SK-MEL-5 (cell line): Measurements from ENCODE around the gene SKAP1. TPM values are rescaled to one million over a fixed set of nuclear protein-coding genes. Genes with fewer than 3 reads are reported as not detected.
"Not testable (repeated sequence)": the region's sequence is repeated elsewhere in the genome, so short reads cannot be mapped to it uniquely, and the experiment has no call there.

Experiments used
- DNase-seq: peaks from one replicate; pipeline ENCODE4 v3.0.0-alpha.2; 2016; ENCODE audit warnings: low read depth, low spot score
- in situ Hi-C: cut with HindIII; loops from 2 replicates; pipeline ENCODE4 v1.10.0; 2016; ENCODE audit warnings: low sequenced_read_pairs, high pct_unique_total_duplicates, low pct_unique_long_range_greater_than_20kb
- total RNA-seq: library from RNA; depleted of rRNA; stranded (reverse); fragments of >200 nt; shearing (Covaris generic); gene quantifications from 2 replicates; pipeline ENCODE4 v1.2.3, GENCODE V29; 2014

SKAP1 gene
- total RNA-seq, 1 experiment from 2014 or later = not detected

DNA sequence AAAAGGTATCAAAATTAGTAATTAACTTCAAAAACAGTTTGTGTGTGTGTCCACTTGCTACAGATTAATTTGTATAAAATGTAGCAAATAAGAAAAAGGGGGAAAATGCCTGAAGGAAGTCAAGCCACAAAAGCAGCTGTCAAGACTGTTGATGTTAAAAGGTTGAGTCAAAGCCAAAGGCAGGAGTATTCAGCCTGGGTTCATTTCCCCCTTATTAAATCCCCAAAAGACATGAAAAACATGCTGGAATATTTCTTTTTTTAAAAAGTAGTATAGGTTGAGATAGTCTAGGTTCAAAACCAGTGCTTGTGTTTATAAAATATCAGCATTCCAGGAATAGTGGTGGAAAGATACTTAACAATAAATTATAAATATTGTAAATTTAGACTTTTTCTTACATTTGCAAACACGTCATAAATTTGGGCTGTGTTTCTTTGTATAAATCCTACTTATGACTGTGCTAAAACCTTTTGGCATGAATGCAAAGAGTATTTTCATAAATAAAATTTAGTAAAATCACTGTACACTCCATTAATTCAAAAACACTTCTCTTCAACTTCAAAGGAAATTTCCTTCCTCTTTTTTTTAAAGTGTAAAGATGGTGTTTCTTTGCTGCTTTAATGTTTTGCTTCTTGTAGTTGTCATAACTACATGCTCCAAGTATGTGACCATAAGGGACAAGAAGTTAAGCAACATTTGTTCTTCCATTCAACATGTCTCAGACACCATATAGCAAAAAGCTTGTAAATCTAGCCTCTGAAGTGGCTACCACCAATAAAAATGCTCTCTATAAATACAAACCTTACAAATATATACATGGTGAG lies 72.0 kb downstream of the SKAP1 start:
- in situ Hi-C loops = no loop called here
- no peak for DNase-seq

GRCh38 chr17:48356866-48357265 lies 73.1 kb downstream of the SKAP1 start:
- in situ Hi-C loops = no loop called here

GRCh38 chr17:48352630-48353029 lies 77.4 kb downstream of the SKAP1 start:
- in situ Hi-C loops = no loop called here
- DNase-seq = no peak

More at GRCh38 chr17:48356866-48357265, 73.1 kb downstream of the SKAP1 start:
- DNase-seq = no peak

- peak; percentile 65 for DNase-seq
- in situ Hi-C loops = no loop called here
These were observed 78.1 kb downstream of the SKAP1 start for GRCh38 chr17:48351911-48352332.

DNA sequence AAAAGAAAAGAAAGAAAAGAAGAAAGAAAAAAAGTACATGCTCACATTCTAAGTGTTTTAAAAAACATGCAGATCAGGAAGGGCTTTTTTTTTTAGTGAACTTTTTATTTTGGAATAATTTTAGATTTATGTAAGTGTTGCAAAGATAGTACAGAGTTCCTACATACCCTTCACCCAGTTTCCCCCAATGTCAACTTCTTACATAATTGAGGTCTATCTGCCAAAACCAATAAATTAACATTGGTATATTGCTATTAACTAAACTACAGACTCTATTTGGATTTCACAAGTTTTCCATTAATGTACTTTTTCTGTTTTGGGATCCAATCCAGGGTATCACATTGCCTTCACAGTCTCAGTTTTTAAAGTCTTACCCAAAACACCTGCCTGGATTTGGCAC lies 81.7 kb downstream of the SKAP1 start:
- in situ Hi-C loops = no loop called here

GRCh38 chr17:48347177-48347576 lies 82.8 kb downstream of the SKAP1 start:
- DNase-seq = no peak
- in situ Hi-C loops = no loop called here

More for the DNA sequence above, 81.7 kb downstream of the SKAP1 start:
- DNase-seq = no peak

GRCh38 chr17:48344251-48344650 lies 85.8 kb downstream of the SKAP1 start:
- DNase-seq = no peak
- in situ Hi-C loops = no loop called here

- in situ Hi-C loops = no loop called here
- DNase-seq = no peak
These were observed 89.1 kb downstream of the SKAP1 start for GRCh38 chr17:48340916-48341315.

DNA sequence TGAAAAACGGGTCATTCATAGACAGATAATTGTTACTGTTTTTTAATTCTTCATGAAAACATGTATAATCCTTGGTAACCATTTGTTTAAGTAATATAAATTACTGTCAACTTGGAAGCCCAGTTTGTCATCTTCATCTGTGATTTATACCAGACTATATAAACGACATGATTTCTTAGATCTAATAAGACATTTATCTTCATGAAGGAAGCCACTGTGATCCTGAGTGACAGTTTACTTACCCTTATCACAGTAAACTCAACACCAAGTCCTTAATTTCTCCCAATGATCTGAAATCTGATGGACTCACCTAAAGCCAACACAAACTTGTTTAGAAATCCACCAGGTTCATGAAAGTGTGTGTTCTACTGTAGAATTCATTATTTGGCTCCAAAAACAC lies 91.3 kb downstream of the SKAP1 start:
- in situ Hi-C loops = no loop called here
- no peak for DNase-seq

DNA sequence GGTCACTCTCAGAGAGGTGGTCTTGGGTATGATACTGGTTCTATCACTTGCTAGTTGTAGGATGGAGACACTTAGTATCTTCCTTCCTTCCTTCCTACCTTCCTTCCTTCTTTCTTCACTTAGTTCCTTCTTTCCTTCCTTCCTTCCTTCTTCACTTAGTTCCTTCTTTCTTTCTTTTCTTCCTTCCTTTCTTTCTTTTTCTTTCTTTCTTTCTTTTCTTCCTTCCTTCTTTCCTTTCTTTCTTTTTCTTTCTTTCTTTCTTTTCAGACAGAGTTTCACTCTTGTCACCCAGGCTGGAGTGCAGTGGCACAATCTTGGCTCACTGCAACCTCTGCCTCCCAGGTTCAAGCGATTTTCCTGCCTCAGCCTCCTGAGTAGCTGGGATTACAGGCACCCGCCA lies 92.1 kb downstream of the SKAP1 start:
- in situ Hi-C loops, DNase-seq: not testable (repeated sequence)

GRCh38 chr17:48336986-48337385 lies 93.0 kb downstream of the SKAP1 start:
- no peak for DNase-seq
- in situ Hi-C loops = no loop called here

DNA sequence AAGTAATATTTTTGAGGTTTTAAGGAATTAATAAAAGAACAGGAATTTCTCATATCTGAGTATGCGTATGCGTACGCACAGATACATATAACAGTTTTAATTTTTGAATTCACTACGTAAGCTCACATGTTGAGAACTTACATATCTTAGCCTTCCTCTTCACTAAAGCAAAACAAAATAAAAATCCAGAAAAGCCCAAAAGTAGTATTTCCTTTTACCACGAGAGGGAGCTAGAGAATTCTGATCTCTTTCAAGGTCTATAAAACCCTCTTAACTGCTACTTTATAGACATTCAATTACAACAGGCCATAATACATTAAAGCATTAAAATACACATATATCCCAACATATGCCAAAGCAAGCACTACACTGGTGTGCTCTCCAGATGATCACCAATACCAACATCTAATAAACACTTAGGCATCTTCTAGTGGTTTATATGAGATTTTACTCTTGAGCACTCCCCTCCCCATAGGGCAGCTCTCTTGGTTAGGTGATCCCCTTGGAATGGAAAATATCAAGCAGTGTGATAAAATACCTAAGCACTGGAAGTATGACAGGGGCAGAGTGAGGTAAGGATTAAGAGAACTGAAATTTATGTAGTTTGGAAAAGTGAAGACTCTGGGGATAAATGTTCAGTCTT lies 94.0 kb downstream of the SKAP1 start:
- in situ Hi-C loops = no loop called here
- peak; percentile 80 for DNase-seq

DNA sequence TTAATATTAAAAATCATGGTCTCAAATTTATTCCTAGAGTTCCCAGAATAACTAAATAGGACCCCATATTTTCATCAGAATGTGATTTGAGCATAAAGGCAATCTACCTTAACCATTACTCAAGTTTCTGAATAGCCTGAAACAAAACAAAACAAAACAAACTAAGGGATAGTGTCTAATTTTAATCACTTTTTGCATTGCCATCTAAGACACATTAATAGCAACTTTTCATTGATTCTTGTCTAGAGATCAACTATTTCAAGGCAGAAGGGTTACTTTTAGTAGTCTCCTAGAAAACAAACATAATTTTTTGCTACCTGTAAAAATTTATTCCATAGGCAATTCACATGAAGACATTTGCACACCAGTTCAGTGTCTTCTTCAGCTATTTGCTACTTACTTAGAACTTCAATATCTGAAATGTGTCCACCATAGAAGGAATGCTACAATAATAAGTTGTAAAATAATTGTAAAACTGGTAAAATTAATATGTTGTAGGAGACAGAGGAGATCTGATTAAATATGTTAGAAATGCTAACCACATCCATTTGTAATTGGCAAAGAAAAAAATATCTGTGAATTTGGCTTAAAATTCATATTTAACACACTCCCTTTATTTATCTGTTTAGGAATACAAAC lies 94.7 kb downstream of the SKAP1 start:
- no peak for DNase-seq
- in situ Hi-C loops = no loop called here

- in situ Hi-C loops = no loop called here
- no peak for DNase-seq
These were observed 96.9 kb downstream of the SKAP1 start for GRCh38 chr17:48333034-48333530.

DNA sequence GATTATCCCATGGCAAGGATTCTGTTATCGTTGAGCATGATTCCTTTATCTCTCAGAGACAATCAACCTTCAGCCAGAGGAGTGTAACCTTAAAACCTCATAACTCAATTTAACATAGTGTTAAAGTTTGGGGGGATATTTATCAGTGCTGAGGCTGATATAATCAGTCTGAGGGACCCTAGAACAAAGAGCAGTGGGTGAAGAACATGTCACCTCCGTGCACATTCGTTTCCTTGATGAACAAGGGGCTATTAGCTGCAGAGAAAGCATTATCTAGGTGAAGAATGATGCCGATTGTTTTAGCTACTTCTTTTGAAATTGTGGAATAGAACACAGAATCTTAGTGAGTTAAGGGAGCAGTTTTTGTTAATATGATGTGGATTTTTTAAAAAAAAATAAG lies 99.1 kb downstream of the SKAP1 start:
- no peak for DNase-seq
- in situ Hi-C loops = no loop called here

DNA sequence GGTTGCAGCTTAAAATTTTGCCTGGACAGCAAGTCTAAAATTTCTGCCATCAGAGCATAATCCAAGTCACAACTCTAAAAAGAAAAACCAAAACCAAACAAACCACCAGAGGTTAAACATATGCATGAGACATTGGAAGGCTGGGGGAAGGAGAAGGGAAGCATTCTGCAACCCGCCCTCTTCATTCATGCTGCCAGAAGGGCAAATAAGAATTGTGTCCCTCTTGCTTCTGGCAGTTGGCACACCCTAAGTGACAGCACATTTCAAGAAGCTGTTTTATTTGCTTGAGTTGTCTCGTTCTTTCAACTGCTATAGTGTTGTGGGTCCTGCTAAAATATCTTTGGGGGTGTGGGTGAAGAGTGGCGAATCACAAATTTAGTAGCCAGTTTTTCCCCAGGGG lies 99.6 kb downstream of the SKAP1 start:
- in situ Hi-C loops = no loop called here
- DNase-seq = no peak

- DNase-seq = no peak
- in situ Hi-C loops = no loop called here
These were observed 101.6 kb downstream of the SKAP1 start for GRCh38 chr17:48328457-48328856.

- DNase-seq = no peak
- in situ Hi-C loops = no loop called here
These were observed 103.7 kb downstream of the SKAP1 start for GRCh38 chr17:48326310-48326709.
